ENCODE data around the gene TUB.

The TUB gene

GRCh38 chr11:8058216-8058615 lies 22.8 kb upstream of the TUB start:
- no peak for TF ChIP-seq CTCF (IDR thresholded peaks at IDR 0.05; ENCODE audit: insufficient read depth, low read depth, low read length, missing control alignments)
- DNase-seq (ENCODE audit: low read depth), result no peak
- no peak overlapping the region for H3K4me3 ChIP-seq (ENCODE audit: low read depth, low read length)

GRCh38 chr11:8059030-8059429 lies 22.0 kb upstream of the TUB start:
- H3K4me3 ChIP-seq (ENCODE audit: low read depth, low read length), result no peak overlapping the region
- no peak for TF ChIP-seq CTCF (IDR thresholded peaks at IDR 0.05; ENCODE audit: insufficient read depth, low read depth, low read length, missing control alignments)
- DNase-seq (ENCODE audit: low read depth), result no peak

GRCh38 chr11:8059571-8060011 lies 21.4 kb upstream of the TUB start:
- no peak for DNase-seq (ENCODE audit: low read depth)
- TF ChIP-seq CTCF (IDR thresholded peaks at IDR 0.05; ENCODE audit: insufficient read depth, low read depth, low read length, missing control alignments), result no peak
- H3K4me3 ChIP-seq (ENCODE audit: low read depth, low read length), result no peak overlapping the region

GRCh38 chr11:8060146-8060719 lies 20.8 kb upstream of the TUB start:
- DNase-seq (ENCODE audit: low read depth), result no peak
- no peak for TF ChIP-seq CTCF (IDR thresholded peaks at IDR 0.05; ENCODE audit: insufficient read depth, low read depth, low read length, missing control alignments)
- H3K4me3 ChIP-seq (ENCODE audit: low read depth, low read length), result no peak overlapping the region

- no peak for TF ChIP-seq CTCF (IDR thresholded peaks at IDR 0.05; ENCODE audit: insufficient read depth, low read depth, low read length, missing control alignments)
- DNase-seq (ENCODE audit: low read depth), result no peak
- no peak overlapping the region for H3K4me3 ChIP-seq (ENCODE audit: low read depth, low read length)
Observed at GRCh38 chr11:8060801-8061554, 20.0 kb upstream of the TUB start.

GRCh38 chr11:8061555-8062428 lies 19.2 kb upstream of the TUB start:
- no peak for DNase-seq (ENCODE audit: low read depth)
- no peak overlapping the region for H3K4me3 ChIP-seq (ENCODE audit: low read depth, low read length)
- TF ChIP-seq CTCF (IDR thresholded peaks at IDR 0.05; ENCODE audit: insufficient read depth, low read depth, low read length, missing control alignments), result no peak
